Kidney epithelial cell (primary cell): ENCODE results near the gene DHX34. TPM values are rescaled to one million over a fixed set of nuclear protein-coding genes. Genes with fewer than 3 reads are reported as not detected.

Experiments
- DNase-seq: peaks from one replicate; pipeline ENCODE4 v3.0.0-alpha.2; 2010; ENCODE audit warnings: low read depth
- H3K27me3 ChIP-seq: 2 replicates; pipeline ENCODE4 v1.6.0; 2011; ENCODE audit warnings: low read length; ENCODE audit not compliant: control insufficient read depth, insufficient read depth
- H3K36me3 ChIP-seq: 2 replicates; pipeline ENCODE4 v1.5.1; 2011; ENCODE audit warnings: low read length; ENCODE audit not compliant: control insufficient read depth, insufficient read depth
- H3K4me3 ChIP-seq: 2 replicates; pipeline ENCODE4 v1.5.1; 2011; ENCODE audit warnings: low read depth, mild to moderate bottlenecking, control low read depth, low read length
- total RNA-seq: library from RNA; depleted of rRNA; stranded (reverse); fragments of >200 nt; gene quantifications from 2 replicates; pipeline ENCODE4 v1.2.3, GENCODE V29; 2015
- TF ChIP-seq, protein P1 (sequence below): IDR thresholded peaks from 2 replicates; pipeline ENCODE4 v1.5.1; 2011; ENCODE audit warnings: mild to moderate bottlenecking, moderate library complexity, low read length, control low read depth, inconsistent platforms; ENCODE audit not compliant: insufficient read depth, poor library complexity, severe bottlenecking

Gene DHX34
- total RNA-seq, 1 donor from 2014 or later, result 18.1 TPM

GRCh38 chr19:47374876-47375693 is 26.0 kb downstream of the DHX34 start:
- H3K36me3 ChIP-seq, result peaks cover 3% of the 10 kb centered on the region
- no peak overlapping the region for H3K4me3 ChIP-seq
- no peak for DNase-seq
- TF ChIP-seq, protein P1, sequence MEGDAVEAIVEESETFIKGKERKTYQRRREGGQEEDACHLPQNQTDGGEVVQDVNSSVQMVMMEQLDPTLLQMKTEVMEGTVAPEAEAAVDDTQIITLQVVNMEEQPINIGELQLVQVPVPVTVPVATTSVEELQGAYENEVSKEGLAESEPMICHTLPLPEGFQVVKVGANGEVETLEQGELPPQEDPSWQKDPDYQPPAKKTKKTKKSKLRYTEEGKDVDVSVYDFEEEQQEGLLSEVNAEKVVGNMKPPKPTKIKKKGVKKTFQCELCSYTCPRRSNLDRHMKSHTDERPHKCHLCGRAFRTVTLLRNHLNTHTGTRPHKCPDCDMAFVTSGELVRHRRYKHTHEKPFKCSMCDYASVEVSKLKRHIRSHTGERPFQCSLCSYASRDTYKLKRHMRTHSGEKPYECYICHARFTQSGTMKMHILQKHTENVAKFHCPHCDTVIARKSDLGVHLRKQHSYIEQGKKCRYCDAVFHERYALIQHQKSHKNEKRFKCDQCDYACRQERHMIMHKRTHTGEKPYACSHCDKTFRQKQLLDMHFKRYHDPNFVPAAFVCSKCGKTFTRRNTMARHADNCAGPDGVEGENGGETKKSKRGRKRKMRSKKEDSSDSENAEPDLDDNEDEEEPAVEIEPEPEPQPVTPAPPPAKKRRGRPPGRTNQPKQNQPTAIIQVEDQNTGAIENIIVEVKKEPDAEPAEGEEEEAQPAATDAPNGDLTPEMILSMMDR, result no peak
- no peaks in the 10 kb centered on the region for H3K27me3 ChIP-seq

- Histone ChIP-seq H3K27me3 (no peaks in the 10 kb centered on the region), H3K36me3 (peaks cover 4% of the 10 kb centered on the region), H3K4me3 (no peak overlapping the region)
- no peak for DNase-seq
- TF ChIP-seq, protein P1, result no peak
These were observed 26.8 kb downstream of the DHX34 start for GRCh38 chr19:47375694-47376588.

DNA sequence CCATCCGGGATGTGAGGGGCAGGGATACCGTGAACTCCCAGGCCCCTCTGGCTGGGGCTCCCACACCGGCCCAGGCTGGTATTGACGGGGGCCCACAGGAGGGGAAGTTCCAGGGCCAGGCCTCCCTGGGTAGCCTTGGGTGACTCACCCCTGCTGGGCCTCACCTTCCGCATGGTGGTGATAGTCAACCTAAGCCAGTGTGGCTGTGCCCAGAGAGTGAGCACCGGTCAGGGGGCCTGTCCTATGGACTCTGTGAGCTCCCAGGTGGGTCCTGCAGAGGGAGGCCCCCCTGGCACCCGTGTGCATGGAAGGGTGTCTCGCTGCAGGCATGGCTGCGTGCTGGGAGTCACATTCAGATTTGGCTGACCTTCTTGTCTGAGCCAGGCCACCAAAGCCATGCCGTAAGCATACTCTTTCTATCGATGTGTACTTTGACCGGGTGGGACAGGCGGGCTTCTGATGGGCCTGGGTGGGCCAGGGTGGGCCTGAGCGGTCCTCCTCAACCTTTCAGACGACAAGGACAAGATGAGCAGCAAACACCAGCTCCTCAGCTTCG is 27.6 kb downstream of the DHX34 start:
- no peak for DNase-seq
- H3K36me3 ChIP-seq, result peaks cover 4% of the 10 kb centered on the region
- TF ChIP-seq, protein P1, result no peak

DNA sequence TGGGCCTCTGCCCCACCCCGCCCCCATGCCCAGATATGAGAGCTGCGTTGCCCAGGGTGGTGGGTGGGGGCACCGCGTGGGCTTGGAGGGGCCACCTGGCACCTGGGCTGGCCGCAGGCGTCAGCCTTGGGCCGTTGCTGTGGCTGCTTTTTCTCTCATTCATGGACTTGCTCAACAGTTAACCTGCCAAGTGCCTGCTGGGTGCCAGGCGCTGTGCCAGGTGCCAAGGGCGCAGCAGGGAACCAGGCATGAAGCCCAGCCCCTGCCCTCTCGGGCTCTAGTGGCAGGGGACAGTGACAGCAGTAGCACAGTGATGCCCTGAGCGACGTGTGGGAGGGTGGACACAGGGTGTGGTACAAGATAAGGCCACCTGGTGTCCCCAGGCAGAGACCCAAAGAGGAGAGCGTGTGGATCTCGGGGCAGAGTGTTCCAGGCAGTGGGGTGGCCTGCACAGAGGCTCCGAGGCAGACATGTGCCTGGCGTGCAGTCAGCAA is 28.1 kb downstream of the DHX34 start:
- no peaks in the 10 kb centered on the region for H3K27me3 ChIP-seq
- H3K4me3 ChIP-seq, result no peak overlapping the region
- TF ChIP-seq, protein P1, result no peak
- peaks cover 5% of the 10 kb centered on the region for H3K36me3 ChIP-seq
- DNase-seq, result no peak

More for the DNA sequence above, 27.6 kb downstream of the DHX34 start:
- H3K4me3 ChIP-seq, result no peak overlapping the region
- no peaks in the 10 kb centered on the region for H3K27me3 ChIP-seq

GRCh38 chr19:47377801-47378200 is 28.7 kb downstream of the DHX34 start:
- Histone ChIP-seq H3K4me3 (no peak overlapping the region), H3K36me3 (peaks cover 5% of the 10 kb centered on the region), H3K27me3 (no peaks in the 10 kb centered on the region)
- TF ChIP-seq, protein P1, result no peak
- DNase-seq, result no peak
